ENCODE results near the gene CCDC73. TPM values are rescaled to one million over a fixed set of nuclear protein-coding genes. Genes with fewer than 3 reads are reported as not detected.
"Not testable (repeated sequence)": the region's sequence is repeated elsewhere in the genome, so short reads cannot be mapped to it uniquely, and the experiment has no call there.

CCDC73 gene
- total RNA-seq, 1 donor from 2014 or later, result not detected

- no peaks in the 10 kb centered on the region for H3K36me3 Mint-ChIP-seq (ENCODE audit: low read depth)
- no peaks in the 10 kb centered on the region for H3K9me3 Mint-ChIP-seq (ENCODE audit: low read depth)
- no peak for DNase-seq (ENCODE audit: low spot score)
- H3K4me1 Mint-ChIP-seq (ENCODE audit: low read depth), result no peaks in the 10 kb centered on the region
- no peak overlapping the region for H3K4me3 Mint-ChIP-seq (ENCODE audit: unreplicated experiment)
- H3K27ac Mint-ChIP-seq (ENCODE audit: unreplicated experiment), result no peak overlapping the region
- TF ChIP-seq CTCF (IDR thresholded peaks at IDR 0.05), result no peak
- peaks cover 17% of the 10 kb centered on the region for H3K27me3 Mint-ChIP-seq (ENCODE audit: low read depth)
These were observed 18.6 kb downstream of the CCDC73 start for GRCh38 chr11:32775908-32776307.

GRCh38 chr11:32774081-32774480, 20.4 kb downstream of the CCDC73 start:
- H3K27me3 Mint-ChIP-seq (ENCODE audit: low read depth), result peaks cover 20% of the 10 kb centered on the region
- H3K27ac Mint-ChIP-seq (ENCODE audit: unreplicated experiment), result no peak overlapping the region
- DNase-seq (ENCODE audit: low spot score), result no peak
- TF ChIP-seq CTCF (IDR thresholded peaks at IDR 0.05), result no peak
- H3K9me3 Mint-ChIP-seq (ENCODE audit: low read depth), result no peaks in the 10 kb centered on the region
- H3K4me1 Mint-ChIP-seq (ENCODE audit: low read depth), result no peaks in the 10 kb centered on the region
- no peak overlapping the region for H3K4me3 Mint-ChIP-seq (ENCODE audit: unreplicated experiment)
- H3K36me3 Mint-ChIP-seq (ENCODE audit: low read depth), result no peaks in the 10 kb centered on the region

GRCh38 chr11:32772731-32773130, 21.7 kb downstream of the CCDC73 start:
- no peak overlapping the region for H3K27ac Mint-ChIP-seq (ENCODE audit: unreplicated experiment)
- no peaks in the 10 kb centered on the region for H3K9me3 Mint-ChIP-seq (ENCODE audit: low read depth)
- peaks cover 20% of the 10 kb centered on the region for H3K27me3 Mint-ChIP-seq (ENCODE audit: low read depth)
- H3K36me3 Mint-ChIP-seq (ENCODE audit: low read depth), result no peaks in the 10 kb centered on the region
- TF ChIP-seq CTCF (IDR thresholded peaks at IDR 0.05), result no peak
- no peak for DNase-seq (ENCODE audit: low spot score)
- H3K4me3 Mint-ChIP-seq (ENCODE audit: unreplicated experiment), result no peak overlapping the region
- no peaks in the 10 kb centered on the region for H3K4me1 Mint-ChIP-seq (ENCODE audit: low read depth)

GRCh38 chr11:32761774-32762173, 32.7 kb downstream of the CCDC73 start:
- peaks cover 19% of the 10 kb centered on the region for H3K27me3 Mint-ChIP-seq (ENCODE audit: low read depth)
- H3K4me3 Mint-ChIP-seq (ENCODE audit: unreplicated experiment); H3K36me3 Mint-ChIP-seq (ENCODE audit: low read depth); H3K27ac Mint-ChIP-seq (ENCODE audit: unreplicated experiment); DNase-seq (ENCODE audit: low spot score); H3K4me1 Mint-ChIP-seq (ENCODE audit: low read depth): not testable (repeated sequence)
- peaks cover 24% of the 10 kb centered on the region for H3K9me3 Mint-ChIP-seq (ENCODE audit: low read depth)

GRCh38 chr11:32758291-32758690, 36.2 kb downstream of the CCDC73 start:
- no peak for TF ChIP-seq CTCF (IDR thresholded peaks at IDR 0.05)
- peaks cover 2% of the 10 kb centered on the region for H3K9me3 Mint-ChIP-seq (ENCODE audit: low read depth)
- no peak overlapping the region for H3K27ac Mint-ChIP-seq (ENCODE audit: unreplicated experiment)
- DNase-seq (ENCODE audit: low spot score), result no peak
- H3K4me3 Mint-ChIP-seq (ENCODE audit: unreplicated experiment), result no peak overlapping the region
- peaks cover 13% of the 10 kb centered on the region for H3K27me3 Mint-ChIP-seq (ENCODE audit: low read depth)
- H3K36me3 Mint-ChIP-seq (ENCODE audit: low read depth), result no peaks in the 10 kb centered on the region
- no peaks in the 10 kb centered on the region for H3K4me1 Mint-ChIP-seq (ENCODE audit: low read depth)

- not testable (repeated sequence) for H3K27me3 Mint-ChIP-seq (ENCODE audit: low read depth); H3K4me1 Mint-ChIP-seq (ENCODE audit: low read depth); H3K4me3 Mint-ChIP-seq (ENCODE audit: unreplicated experiment); DNase-seq (ENCODE audit: low spot score); H3K27ac Mint-ChIP-seq (ENCODE audit: unreplicated experiment); H3K36me3 Mint-ChIP-seq (ENCODE audit: low read depth); H3K9me3 Mint-ChIP-seq (ENCODE audit: low read depth)
These were observed 41.3 kb downstream of the CCDC73 start for GRCh38 chr11:32753181-32753580.

All from chondrocyte (in vitro differentiated cells).